C1 segment of cervical spinal cord (tissue), 14 donors: ENCODE measurements around the gene PCSK4.

ENCODE experiments used
- DNase-seq, 14 donors: peaks; one replicate each; lab custom pipeline; 2025; lab: John Stamatoyannopoulos, UW

Gene PCSK4

DNA sequence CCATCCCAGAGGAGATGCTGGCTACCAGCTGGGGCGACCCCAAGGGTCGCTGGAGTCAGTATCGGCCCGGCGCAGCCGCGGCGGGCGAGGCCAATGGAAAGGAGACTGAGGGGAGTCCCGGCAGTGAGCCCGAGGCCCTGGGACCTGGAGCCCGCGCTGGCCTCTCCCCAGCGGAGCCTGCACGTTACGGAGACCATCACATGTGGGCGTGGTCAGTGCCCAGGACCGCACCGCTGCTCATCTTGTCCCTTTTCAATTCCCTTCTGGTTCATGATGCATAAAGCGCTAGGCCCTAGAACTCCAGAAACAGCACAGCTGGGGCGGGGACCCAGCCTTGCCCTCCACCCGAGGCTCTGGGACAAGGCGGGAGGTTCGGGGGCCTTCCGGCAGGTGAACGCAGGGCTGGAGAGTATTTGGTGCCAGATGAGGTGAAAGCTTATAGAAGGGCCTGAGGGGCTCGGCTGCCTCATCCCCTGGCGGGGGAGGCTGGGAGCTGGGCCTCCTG, 19.1 kb downstream of the PCSK4 start:
- DNase-seq, result peak in 2 of 14 donors; percentile 42 to 49

GRCh38 chr19:1470305-1471009, 19.7 kb downstream of the PCSK4 start:
- peak in 3 of 14 donors; percentile 21 to 31 (median 31) for DNase-seq

- no peak for DNase-seq
These were observed 20.2 kb downstream of the PCSK4 start for GRCh38 chr19:1470055-1470304.

- no peak for DNase-seq
These were observed 20.7 kb downstream of the PCSK4 start for GRCh38 chr19:1469255-1470054.

DNA sequence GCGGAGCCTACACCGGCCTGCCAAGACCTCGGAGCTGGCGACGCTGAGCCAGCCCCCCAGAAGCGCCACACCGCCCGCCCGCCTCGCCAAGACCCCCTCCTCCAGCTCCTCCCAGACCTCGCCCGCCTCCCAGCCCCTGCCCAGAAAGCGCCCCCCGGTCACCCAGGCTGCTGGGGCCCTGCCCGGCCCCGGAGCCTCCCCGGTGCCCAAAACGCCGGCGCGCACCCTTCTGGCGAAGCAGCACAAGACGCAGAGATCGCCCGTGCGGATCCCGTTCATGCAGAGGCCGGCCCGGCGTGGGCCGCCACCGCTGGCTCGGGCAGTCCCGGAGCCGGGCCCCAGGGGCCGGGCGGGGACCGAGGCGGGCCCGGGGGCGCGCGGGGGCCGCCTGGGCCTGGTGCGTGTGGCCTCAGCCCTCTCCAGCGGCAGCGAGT, 21.3 kb downstream of the PCSK4 start:
- no peak for DNase-seq

DNA sequence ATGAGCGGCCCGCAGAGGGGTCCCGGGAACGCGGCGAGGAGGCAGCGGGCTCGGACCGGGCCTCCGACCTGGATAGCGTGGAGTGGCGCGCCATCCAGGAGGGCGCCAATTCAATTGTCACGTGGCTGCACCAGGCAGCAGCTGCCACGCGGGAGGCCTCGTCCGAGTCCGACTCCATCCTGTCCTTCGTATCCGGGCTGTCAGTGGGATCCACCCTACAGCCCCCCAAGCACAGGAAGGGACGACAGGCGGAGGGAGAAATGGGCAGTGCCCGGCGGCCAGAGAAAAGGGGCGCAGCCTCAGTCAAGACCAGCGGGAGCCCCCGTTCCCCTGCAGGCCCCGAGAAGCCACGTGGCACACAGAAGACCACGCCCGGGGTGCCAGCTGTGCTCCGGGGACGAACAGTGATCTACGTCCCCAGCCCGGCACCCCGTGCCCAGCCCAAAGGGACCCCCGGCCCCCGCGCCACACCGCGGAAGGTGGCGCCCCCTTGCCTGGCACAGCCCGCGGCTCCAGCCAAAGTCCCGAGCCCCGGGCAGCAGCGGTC, 21.8 kb downstream of the PCSK4 start:
- no peak for DNase-seq

DNA sequence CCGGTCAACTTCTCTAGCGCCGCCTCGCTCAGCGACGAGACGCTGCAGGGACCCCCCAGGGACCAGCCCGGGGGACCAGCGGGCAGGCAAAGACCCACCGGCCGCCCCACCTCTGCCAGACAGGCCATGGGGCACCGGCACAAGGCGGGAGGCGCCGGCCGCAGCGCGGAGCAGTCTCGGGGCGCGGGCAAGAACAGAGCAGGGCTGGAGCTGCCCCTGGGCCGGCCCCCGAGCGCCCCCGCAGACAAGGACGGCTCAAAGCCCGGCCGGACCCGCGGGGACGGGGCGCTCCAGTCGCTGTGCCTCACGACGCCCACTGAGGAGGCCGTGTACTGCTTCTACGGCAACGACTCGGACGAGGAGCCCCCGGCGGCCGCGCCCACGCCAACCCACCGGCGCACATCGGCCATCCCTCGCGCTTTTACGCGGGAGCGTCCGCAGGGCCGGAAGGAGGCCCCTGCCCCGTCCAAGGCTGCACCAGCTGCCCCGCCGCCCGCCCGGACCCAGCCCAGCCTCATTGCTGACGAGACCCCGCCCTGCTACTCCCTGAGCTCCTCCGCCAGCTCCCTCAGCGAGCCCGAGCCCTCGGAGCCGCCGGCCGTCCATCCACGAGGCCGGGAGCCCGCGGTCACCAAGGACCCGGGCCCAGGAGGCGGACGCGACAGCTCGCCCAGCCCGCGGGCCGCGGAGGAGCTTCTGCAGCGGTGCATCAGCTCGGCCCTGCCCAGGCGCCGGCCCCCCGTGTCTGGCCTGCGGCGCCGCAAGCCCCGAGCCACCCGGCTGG, 22.5 kb downstream of the PCSK4 start:
- DNase-seq, result no peak

GRCh38 chr19:1467215-1467489, 23.0 kb downstream of the PCSK4 start:
- no peak for DNase-seq

DNA sequence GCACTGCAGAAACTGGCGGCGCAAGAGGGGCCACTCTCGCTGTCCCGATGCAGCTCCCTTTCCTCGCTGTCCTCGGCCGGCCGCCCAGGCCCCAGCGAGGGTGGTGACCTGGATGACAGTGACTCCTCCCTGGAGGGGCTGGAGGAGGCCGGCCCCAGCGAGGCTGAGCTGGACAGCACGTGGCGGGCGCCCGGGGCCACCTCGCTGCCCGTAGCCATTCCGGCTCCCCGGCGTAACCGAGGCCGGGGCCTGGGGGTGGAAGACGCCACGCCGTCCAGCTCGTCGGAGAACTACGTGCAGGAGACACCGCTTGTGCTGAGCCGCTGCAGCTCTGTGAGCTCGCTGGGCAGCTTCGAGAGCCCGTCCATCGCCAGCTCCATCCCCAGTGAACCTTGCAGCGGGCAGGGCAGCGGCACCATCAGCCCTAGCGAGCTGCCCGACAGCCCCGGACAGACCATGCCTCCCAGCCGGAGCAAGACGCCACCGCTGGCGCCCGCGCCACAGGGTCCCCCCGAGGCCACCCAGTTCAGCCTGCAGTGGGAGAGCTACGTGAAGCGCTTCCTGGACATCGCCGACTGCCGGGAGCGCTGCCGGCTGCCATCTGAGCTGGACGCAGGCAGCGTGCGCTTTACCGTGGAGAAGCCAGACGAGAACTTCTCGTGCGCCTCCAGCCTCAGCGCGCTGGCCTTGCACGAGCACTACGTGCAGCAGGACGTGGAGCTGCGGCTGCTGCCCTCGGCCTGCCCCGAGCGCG, 23.5 kb downstream of the PCSK4 start:
- no peak for DNase-seq

DNA sequence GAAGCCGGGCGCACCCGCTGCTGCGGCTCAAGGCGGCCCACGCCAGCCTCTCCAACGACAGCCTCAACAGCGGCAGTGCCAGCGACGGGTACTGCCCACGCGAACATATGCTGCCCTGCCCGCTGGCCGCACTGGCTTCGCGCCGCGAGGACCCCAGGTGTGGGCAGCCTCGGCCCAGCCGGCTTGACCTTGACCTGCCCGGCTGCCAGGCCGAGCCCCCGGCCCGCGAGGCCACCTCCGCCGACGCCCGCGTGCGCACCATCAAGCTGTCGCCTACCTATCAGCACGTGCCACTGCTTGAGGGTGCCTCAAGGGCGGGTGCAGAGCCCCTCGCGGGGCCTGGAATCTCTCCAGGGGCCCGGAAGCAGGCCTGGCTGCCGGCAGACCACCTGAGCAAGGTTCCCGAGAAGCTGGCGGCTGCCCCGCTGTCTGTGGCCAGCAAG, 24.1 kb downstream of the PCSK4 start:
- DNase-seq, result no peak

DNA sequence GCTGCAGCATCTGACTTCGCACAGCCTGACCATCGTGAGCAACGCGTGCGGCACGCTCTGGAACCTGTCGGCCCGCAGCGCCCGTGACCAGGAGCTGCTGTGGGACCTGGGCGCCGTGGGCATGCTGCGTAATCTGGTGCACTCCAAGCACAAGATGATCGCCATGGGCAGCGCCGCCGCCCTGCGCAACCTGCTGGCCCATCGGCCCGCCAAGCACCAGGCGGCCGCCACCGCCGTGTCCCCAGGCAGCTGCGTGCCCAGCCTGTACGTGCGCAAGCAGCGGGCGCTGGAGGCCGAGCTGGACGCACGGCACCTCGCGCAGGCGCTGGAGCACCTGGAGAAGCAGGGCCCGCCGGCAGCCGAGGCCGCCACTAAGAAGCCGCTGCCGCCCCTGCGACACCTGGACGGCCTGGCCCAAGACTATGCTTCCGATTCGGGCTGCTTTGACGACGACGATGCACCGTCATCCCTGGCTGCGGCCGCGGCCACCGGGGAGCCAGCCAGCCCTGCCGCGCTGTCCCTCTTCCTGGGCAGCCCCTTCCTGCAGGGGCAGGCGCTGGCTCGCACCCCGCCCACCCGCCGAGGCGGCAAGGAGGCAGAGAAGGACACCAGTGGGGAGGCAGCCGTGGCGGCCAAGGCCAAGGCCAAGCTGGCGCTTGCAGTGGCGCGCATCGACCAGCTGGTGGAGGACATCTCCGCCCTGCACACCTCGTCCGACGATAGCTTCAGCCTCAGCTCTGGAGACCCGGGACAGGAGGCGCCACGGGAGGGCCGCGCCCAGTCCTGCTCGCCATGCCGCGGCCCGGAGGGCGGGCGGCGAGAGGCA, 24.7 kb downstream of the PCSK4 start:
- DNase-seq, result peak in 3 of 14 donors; percentile 12 to 80 (median 28)

DNA sequence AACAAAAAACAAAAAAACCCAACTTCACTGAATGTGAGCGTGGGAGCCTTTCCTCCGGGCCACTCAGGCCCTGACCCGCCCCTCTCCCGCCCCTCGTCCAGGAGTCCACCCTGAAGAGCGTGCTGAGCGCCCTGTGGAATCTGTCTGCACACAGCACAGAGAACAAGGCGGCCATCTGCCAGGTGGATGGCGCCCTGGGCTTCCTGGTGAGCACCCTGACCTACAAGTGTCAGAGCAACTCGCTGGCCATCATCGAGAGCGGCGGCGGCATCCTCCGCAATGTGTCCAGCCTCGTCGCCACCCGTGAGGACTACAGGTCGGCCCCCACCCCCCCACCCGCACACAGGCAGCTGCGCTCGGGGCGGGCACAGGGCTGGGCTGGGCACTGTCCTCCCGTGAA, 28.3 kb downstream of the PCSK4 start:
- DNase-seq, result peak in 1 of 14 donors; percentile 55

- no peak for DNase-seq
These were observed 29.8 kb downstream of the PCSK4 start for GRCh38 chr19:1460033-1460995.

DNA sequence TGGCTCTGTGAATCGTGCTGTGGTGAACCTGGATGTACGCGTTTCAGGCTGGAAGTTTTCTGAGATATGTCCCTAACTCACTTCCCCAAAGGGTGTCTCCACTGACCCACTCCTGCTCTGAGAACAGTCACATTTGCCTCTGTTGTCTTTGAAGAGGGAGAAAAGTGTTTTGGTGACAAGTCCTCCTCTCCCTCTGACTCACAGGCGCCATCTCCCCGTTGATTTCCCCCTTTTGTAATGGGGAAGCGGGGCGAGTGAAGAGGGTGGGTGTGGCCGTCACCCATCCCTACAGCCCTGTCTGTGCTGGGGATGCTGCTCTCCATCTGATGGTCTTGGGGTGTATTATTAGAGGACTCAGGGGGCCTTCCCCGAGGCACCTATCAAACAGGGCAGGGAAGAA, 30.7 kb downstream of the PCSK4 start:
- DNase-seq, result no peak

DNA sequence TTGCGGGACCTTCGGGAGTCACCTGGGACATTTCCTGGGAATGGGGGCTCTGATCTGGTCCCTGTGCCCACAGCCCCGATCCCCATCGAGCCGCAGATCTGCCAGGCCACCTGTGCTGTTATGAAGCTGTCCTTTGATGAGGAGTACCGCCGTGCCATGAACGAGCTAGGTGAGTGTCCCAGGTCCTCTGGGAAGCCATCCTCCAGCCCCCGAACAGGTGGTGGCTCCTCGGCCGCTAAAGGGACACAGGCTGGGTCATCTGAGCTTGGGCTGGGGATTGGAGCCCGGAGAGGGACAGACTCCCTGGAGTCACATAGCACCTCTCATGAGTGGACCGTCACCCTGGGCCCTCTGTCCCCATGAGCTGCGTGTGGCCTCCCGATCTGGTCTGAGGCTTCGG, 32.3 kb downstream of the PCSK4 start:
- no peak for DNase-seq

DNA sequence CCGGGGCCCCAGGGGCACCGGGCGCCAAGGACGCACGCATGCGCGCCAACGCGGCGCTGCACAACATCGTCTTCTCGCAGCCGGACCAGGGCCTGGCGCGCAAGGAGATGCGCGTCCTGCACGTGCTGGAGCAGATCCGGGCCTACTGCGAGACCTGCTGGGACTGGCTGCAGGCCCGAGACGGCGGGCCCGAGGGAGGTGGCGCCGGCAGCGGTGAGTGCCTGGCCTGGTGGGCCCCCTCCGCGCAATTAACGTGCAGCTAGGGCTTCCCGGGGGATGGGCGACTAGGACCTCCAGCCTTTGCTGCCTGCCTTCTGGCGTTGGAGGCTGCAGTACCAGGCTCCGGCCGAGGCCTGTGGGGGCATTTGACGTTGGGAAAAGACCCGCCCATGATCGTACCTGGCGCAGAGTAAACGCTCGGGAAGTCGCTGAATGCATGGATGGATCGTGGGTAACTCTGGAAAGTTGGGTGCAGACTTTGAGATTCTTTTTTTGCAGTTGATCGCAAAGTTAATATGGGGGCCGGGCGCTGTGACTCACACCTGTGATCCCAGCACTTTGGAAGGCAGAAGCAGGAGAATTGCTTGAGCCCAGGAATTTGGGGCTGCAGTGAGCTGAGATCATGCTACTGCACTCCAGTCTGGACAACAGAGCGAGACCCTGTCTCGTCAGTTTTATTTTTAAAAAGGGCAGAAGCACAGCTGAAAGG, 33.0 kb downstream of the PCSK4 start:
- DNase-seq, result no peak

DNA sequence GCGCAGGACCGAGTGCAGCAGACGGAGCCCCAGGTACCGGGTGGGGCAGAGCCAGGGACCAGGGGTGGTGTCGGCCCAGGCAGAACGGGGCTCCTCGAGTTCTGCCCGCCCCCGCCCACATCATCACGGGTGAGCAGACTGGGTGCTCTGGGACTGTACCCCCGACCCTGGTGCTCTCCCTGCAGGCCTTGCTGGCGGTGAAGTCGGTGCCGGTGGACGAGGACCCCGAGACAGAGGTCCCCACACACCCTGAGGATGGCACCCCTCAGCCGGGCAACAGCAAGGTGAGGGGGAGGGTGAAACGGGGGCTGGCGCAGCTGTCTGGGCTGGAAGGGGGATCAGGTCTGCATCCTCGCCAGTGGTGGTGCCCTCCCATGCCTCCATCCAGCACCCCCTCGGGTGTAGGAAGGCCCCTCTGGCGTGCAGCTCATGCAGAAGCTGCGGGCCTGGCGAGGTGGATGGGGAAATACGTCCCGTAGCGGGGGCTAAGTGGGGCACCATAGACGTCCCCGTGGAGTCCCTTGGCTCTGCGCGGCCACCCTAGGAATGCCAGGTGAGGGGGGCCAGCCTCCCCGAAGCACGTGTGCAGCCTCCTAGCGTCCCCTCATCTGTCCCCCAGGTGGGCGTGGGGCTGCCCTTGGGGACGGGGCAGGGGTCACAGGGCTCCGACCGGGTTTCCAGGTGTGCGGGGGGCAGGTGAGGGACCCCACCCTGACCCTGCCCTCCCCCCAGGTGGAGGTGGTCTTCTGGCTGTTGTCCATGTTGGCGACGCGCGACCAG, 33.8 kb downstream of the PCSK4 start:
- no peak for DNase-seq
